PC-3 (cell line): ENCODE results near the gene MAGI2. TPM values are rescaled to one million over a fixed set of nuclear protein-coding genes. Genes with fewer than 3 reads are reported as not detected.
"Not testable (repeated sequence)": the region's sequence is repeated elsewhere in the genome, so short reads cannot be mapped to it uniquely, and the experiment has no call there.

Experiments used
- ATAC-seq: fragments of 200-7000 bp; cut with Tn5 transposase; 2 replicates; pipeline ENCODE4 v1.9.1; 2020; ENCODE audit warnings: mild to moderate bottlenecking, moderate library complexity
- BruUV-seq: library from RNA; stranded (reverse); fragments of 400-500 nt; replicated peaks from 2 replicates; lab custom pipeline; 2021; lab: Mats Ljungman, UMichigan
- CTCF ChIA-PET: fragments of 300-600 bp; sonication (Branson Sonifier 250); formaldehyde crosslinking; loops from one replicate; lab custom pipeline; 2022; ENCODE audit warnings: antibody characterized with exemption; lab: Charles Lee
- POLR2A ChIA-PET: fragments of 300-600 bp; sonication (Branson Sonifier 250); formaldehyde crosslinking; loops from one replicate; lab custom pipeline; 2022; ENCODE audit warnings: antibody characterized with exemption; ENCODE audit not compliant: unreplicated experiment; lab: Charles Lee
- DNase-seq: peaks from one replicate; pipeline ENCODE4 v3.0.0-alpha.2; 2015
- H2AFZ ChIP-seq: fragments of 300-600 bp; sonication (generic); 2 replicates; pipeline ENCODE4 v1.6.0; 2016; ENCODE audit warnings: antibody characterized with exemption, low read length
- H3F3A ChIP-seq: fragments of 300-600 bp; sonication (generic); one replicate; pipeline ENCODE4 v1.6.0; 2017; ENCODE audit warnings: antibody characterized with exemption, low read length, control low read depth, mild to moderate bottlenecking; ENCODE audit not compliant: unreplicated experiment
- H3K27ac ChIP-seq: fragments of 300-600 bp; sonication (generic); 2 replicates; pipeline ENCODE4 v1.5.1; 2016; ENCODE audit warnings: mild to moderate bottlenecking, low read length
- H3K27me3 ChIP-seq: fragments of 300-600 bp; sonication (generic); 2 replicates; pipeline ENCODE4 v1.6.1; 2016; ENCODE audit warnings: low read length, mixed read lengths
- H3K36me3 ChIP-seq: fragments of 300-600 bp; sonication (generic); 2 replicates; pipeline ENCODE4 v1.6.1; 2016; ENCODE audit warnings: low read depth, mixed run types, low read length, mixed read lengths
- H3K4me1 ChIP-seq: fragments of 300-600 bp; sonication (generic); 2 replicates; pipeline ENCODE4 v1.5.1; 2016; ENCODE audit warnings: low read length; ENCODE audit not compliant: insufficient read depth
- H3K4me2 ChIP-seq: fragments of 300-600 bp; sonication (generic); 2 replicates; pipeline ENCODE4 v1.6.0; 2016; ENCODE audit warnings: low read length
- H3K4me3 ChIP-seq: fragments of 300-600 bp; sonication (generic); 2 replicates; pipeline ENCODE4 v1.5.1; 2016; ENCODE audit warnings: mild to moderate bottlenecking, low read length, mixed read lengths
- H3K79me2 ChIP-seq: fragments of 300-600 bp; sonication (generic); 2 replicates; pipeline ENCODE4 v1.6.1; 2017; ENCODE audit warnings: low read length, mixed read lengths
- H3K9ac ChIP-seq: fragments of 300-600 bp; sonication (generic); 2 replicates; pipeline ENCODE4 v1.6.0; 2016; ENCODE audit warnings: mild to moderate bottlenecking, low read length
- H3K9me2 ChIP-seq: fragments of 300-600 bp; sonication (generic); replicated peaks from 2 replicates; pipeline ENCODE4 v1.6.1; 2016; ENCODE audit warnings: mixed run types, low read length, mixed read lengths
- H3K9me3 ChIP-seq: fragments of 300-600 bp; sonication (generic); 2 replicates; pipeline ENCODE4 v1.6.1; 2016; ENCODE audit warnings: low read length, mixed read lengths
- H4K20me1 ChIP-seq: fragments of 300-600 bp; sonication (generic); 2 replicates; pipeline ENCODE4 v1.6.1; 2016; ENCODE audit warnings: low read length, mixed read lengths
- CTCF ChIP-seq: fragments of 300-600 bp; sonication (generic); conservative IDR thresholded peaks from 2 replicates; pipeline ENCODE4 v1.5.1; 2017; ENCODE audit warnings: antibody characterized with exemption, low read depth, mild to moderate bottlenecking, low read length
- EZH2 ChIP-seq: fragments of 300-600 bp; sonication (generic); IDR thresholded peaks from one replicate; pipeline ENCODE4 v1.6.1; 2017; ENCODE audit warnings: antibody characterized with exemption, mild to moderate bottlenecking, low read length; ENCODE audit not compliant: unreplicated experiment
- EZH2phosphoT487 ChIP-seq: fragments of 300-600 bp; sonication (generic); IDR thresholded peaks from 2 replicates; pipeline ENCODE4 v1.6.1; 2018; ENCODE audit warnings: mild to moderate bottlenecking, antibody characterized with exemption, low read length, borderline replicate concordance
- intact Hi-C: fragments of 100-400 bp; cut with micrococcal nuclease; formaldehyde crosslinking; loops from 2 replicates; pipeline ENCODE4 v1.9.0; 2023
- total RNA-seq: library from RNA; depleted of rRNA; stranded (reverse); fragments of >200 nt; gene quantifications from 2 replicates; pipeline ENCODE4 v1.2.3, GENCODE V29; 2014

The MAGI2 gene
- total RNA-seq, 1 experiment from 2014 or later = not detected

GRCh38 chr7:78326189-78326588, 1127.3 kb downstream of the MAGI2 start:
- Histone ChIP-seq H3K9me3 (no peaks in the 10 kb centered on the region), H3K36me3 (no peaks in the 10 kb centered on the region), H3K27ac (no peak overlapping the region), H3K4me1 (no peaks in the 10 kb centered on the region), H3K4me3 (no peak overlapping the region), H3K9me2 (no peaks in the 10 kb centered on the region), H3K79me2 (no peaks in the 10 kb centered on the region), H3K27me3 (0 out of 2 replicates have a peak, but pooled peaks cover 5% of the 10 kb centered on the region), H3F3A (no peaks in the 10 kb centered on the region), H4K20me1 (no peaks in the 10 kb centered on the region), H3K4me2 (no peak overlapping the region), H2AFZ (no peak overlapping the region), H3K9ac (no peak overlapping the region)
- DNase-seq = peak; percentile 6
- TF ChIP-seq EZH2phosphoT487 = no peak
- TF ChIP-seq CTCF = no peak
- TF ChIP-seq EZH2 = no peak
- CTCF ChIA-PET = no interaction called here
- POLR2A ChIA-PET = no interaction called here
- ATAC-seq = 0 out of 2 replicates have a peak, but pooled peaks have one; percentile 35
- no TSS peak for BruUV-seq
- intact Hi-C loops = no loop called here

- Histone ChIP-seq H4K20me1 (no peaks in the 10 kb centered on the region), H3K27me3 (peaks cover 5% of the 10 kb centered on the region; the same call in 1 of the 2 replicates), H2AFZ (no peak overlapping the region), H3F3A (no peaks in the 10 kb centered on the region), H3K9me3 (no peaks in the 10 kb centered on the region), H3K79me2 (no peaks in the 10 kb centered on the region), H3K4me2 (no peak overlapping the region), H3K36me3 (no peaks in the 10 kb centered on the region), H3K4me1 (no peaks in the 10 kb centered on the region), H3K9ac (no peak overlapping the region), H3K27ac (no peak overlapping the region), H3K4me3 (no peak overlapping the region), H3K9me2 (no peaks in the 10 kb centered on the region)
- ChIA-PET CTCF (no interaction called here), POLR2A (no interaction called here)
- DNase-seq = no peak
- no peak for TF ChIP-seq CTCF
- TF ChIP-seq EZH2 = no peak
- no peak for TF ChIP-seq EZH2phosphoT487
- BruUV-seq = no TSS peak
- no peak for ATAC-seq
- intact Hi-C loops = no loop called here
Measured at GRCh38 chr7:78323118-78323517, 1130.3 kb downstream of the MAGI2 start.

GRCh38 chr7:78322231-78322630, 1131.2 kb downstream of the MAGI2 start:
- H3K27me3 ChIP-seq, CTCF ChIA-PET, BruUV-seq, H3K27ac ChIP-seq, H3K4me3 ChIP-seq, H3F3A ChIP-seq, H3K36me3 ChIP-seq, H3K9ac ChIP-seq, ATAC-seq, POLR2A ChIA-PET, H2AFZ ChIP-seq, H3K9me3 ChIP-seq, H3K4me2 ChIP-seq, H3K79me2 ChIP-seq, H3K9me2 ChIP-seq, intact Hi-C loops, H3K4me1 ChIP-seq, H4K20me1 ChIP-seq, DNase-seq: not testable (repeated sequence)
